Measurements from ENCODE around the gene TGFBR3.
"Not testable (repeated sequence)": the region's sequence is repeated elsewhere in the genome, so short reads cannot be mapped to it uniquely, and the experiment has no call there.

TGFBR3 gene

GRCh38 chr1:91682882-91683597 is 202.9 kb downstream of the TGFBR3 start:
- DNase-seq (ENCODE audit: low spot score): no peak

- DNase-seq (ENCODE audit: low spot score): no peak
Measured at GRCh38 chr1:91680556-91681155, 205.3 kb downstream of the TGFBR3 start.

GRCh38 chr1:91679446-91679845 is 206.5 kb downstream of the TGFBR3 start:
- DNase-seq (ENCODE audit: low spot score): no peak

GRCh38 chr1:91676030-91676429 is 209.9 kb downstream of the TGFBR3 start:
- DNase-seq (ENCODE audit: low spot score): no peak

GRCh38 chr1:91674107-91674506 is 211.8 kb downstream of the TGFBR3 start:
- DNase-seq (ENCODE audit: low spot score): no peak

- no peak for DNase-seq (ENCODE audit: low spot score)
Measured at GRCh38 chr1:91673613-91674012, 212.3 kb downstream of the TGFBR3 start.

- no peak for DNase-seq (ENCODE audit: low spot score)
Measured at GRCh38 chr1:91672601-91673161, 213.3 kb downstream of the TGFBR3 start.

- no peak for DNase-seq (ENCODE audit: low spot score)
Measured at GRCh38 chr1:91670781-91671180, 215.2 kb downstream of the TGFBR3 start.

- no peak for DNase-seq (ENCODE audit: low spot score)
Measured at GRCh38 chr1:91669584-91670350, 216.2 kb downstream of the TGFBR3 start.

GRCh38 chr1:91666651-91667050 is 219.3 kb downstream of the TGFBR3 start:
- DNase-seq (ENCODE audit: low spot score): not testable (repeated sequence)

GRCh38 chr1:91661121-91661520 is 224.8 kb downstream of the TGFBR3 start:
- no peak for DNase-seq (ENCODE audit: low spot score)

- no peak for DNase-seq (ENCODE audit: low spot score)
Measured at GRCh38 chr1:91660708-91661107, 225.2 kb downstream of the TGFBR3 start.

- DNase-seq (ENCODE audit: low spot score): no peak
Measured at GRCh38 chr1:91655912-91656449, 230.0 kb downstream of the TGFBR3 start.

- no peak for DNase-seq (ENCODE audit: low spot score)
Measured at GRCh38 chr1:91653183-91653582, 232.8 kb downstream of the TGFBR3 start.

- peak; percentile 79 for DNase-seq (ENCODE audit: low spot score)
Measured at GRCh38 chr1:91651661-91652071, 234.3 kb downstream of the TGFBR3 start.

- no peak for DNase-seq (ENCODE audit: low spot score)
Measured at GRCh38 chr1:91651243-91651642, 234.7 kb downstream of the TGFBR3 start.

GRCh38 chr1:91650764-91651163 is 235.2 kb downstream of the TGFBR3 start:
- no peak for DNase-seq (ENCODE audit: low spot score)

GRCh38 chr1:91647061-91647460 is 238.9 kb downstream of the TGFBR3 start:
- DNase-seq (ENCODE audit: low spot score): no peak

- DNase-seq (ENCODE audit: low spot score): no peak
Measured at GRCh38 chr1:91645031-91645430, 240.9 kb downstream of the TGFBR3 start.

- DNase-seq (ENCODE audit: low spot score): no peak
Measured at GRCh38 chr1:91643431-91643830, 242.5 kb downstream of the TGFBR3 start.

GRCh38 chr1:91640877-91641526 is 244.9 kb downstream of the TGFBR3 start:
- DNase-seq (ENCODE audit: low spot score): no peak

GRCh38 chr1:91637539-91637994 is 248.4 kb downstream of the TGFBR3 start:
- no peak for DNase-seq (ENCODE audit: low spot score)
